Rectal smooth muscle tissue (tissue), 1 donor: ENCODE data around the gene SLC27A5.
"Not testable (repeated sequence)": the region's sequence is repeated elsewhere in the genome, so short reads cannot be mapped to it uniquely, and the experiment has no call there.

Experiments
- H3K27ac ChIP-seq: one replicate; pipeline ENCODE4 v1.7.0; 2013; ENCODE audit warnings: low read depth, low read length, inconsistent platforms
- H3K27me3 ChIP-seq: one replicate; pipeline ENCODE4 v1.7.0; 2013; ENCODE audit warnings: low read length; ENCODE audit not compliant: control insufficient read depth, insufficient read depth
- H3K36me3 ChIP-seq: one replicate; pipeline ENCODE4 v1.7.0; 2013; ENCODE audit warnings: low read length; ENCODE audit not compliant: control insufficient read depth, insufficient read depth
- H3K4me1 ChIP-seq: one replicate; pipeline ENCODE4 v1.7.0; 2013; ENCODE audit warnings: low read length; ENCODE audit not compliant: control insufficient read depth, insufficient read depth
- H3K4me3 ChIP-seq: one replicate; pipeline ENCODE4 v1.7.0; 2013; ENCODE audit warnings: low read length
- H3K9ac ChIP-seq: one replicate; pipeline ENCODE4 v1.7.0; 2013; ENCODE audit warnings: low read length

The SLC27A5 gene

GRCh38 chr19:58450856-58451357, 60.9 kb downstream of the SLC27A5 start:
- Histone ChIP-seq H3K4me1 (peaks cover 3% of the 10 kb centered on the region), H3K4me3 (peak overlapping the region; percentile 77), H3K27ac (no peak overlapping the region), H3K36me3 (peaks cover 7% of the 10 kb centered on the region), H3K9ac (no peak overlapping the region), H3K27me3 (no peaks in the 10 kb centered on the region)

GRCh38 chr19:58449980-58450379, 61.8 kb downstream of the SLC27A5 start:
- H3K4me3 ChIP-seq, H3K9ac ChIP-seq, H3K27me3 ChIP-seq, H3K36me3 ChIP-seq, H3K4me1 ChIP-seq, H3K27ac ChIP-seq: not testable (repeated sequence)

GRCh38 chr19:58448860-58449259, 62.9 kb downstream of the SLC27A5 start:
- not testable (repeated sequence) for H3K36me3 ChIP-seq, H3K4me3 ChIP-seq, H3K27me3 ChIP-seq, H3K4me1 ChIP-seq, H3K27ac ChIP-seq, H3K9ac ChIP-seq
